ENCODE results near the gene OPHN1. TPM values are rescaled to one million over a fixed set of nuclear protein-coding genes. Genes with fewer than 3 reads are reported as not detected.
A peak's percentile ranks its signal among the peaks of the same experiment; 100 is the strongest.

OPHN1 gene
- 1 to 10 TPM; 7.5 to 9.5 (median 7.6) TPM for total RNA-seq
- long read RNA-seq, donor 1, partial matches to known transcripts: 2 of 4 reads
- long read RNA-seq, donor 1, other reads (novel, unspliced or antisense): 2 of 4 reads
- long read RNA-seq, donor 2, partial matches to known transcripts: 4 of 5 reads
- long read RNA-seq, donor 2, other reads (novel, unspliced or antisense): 1 of 5 reads

GRCh38 chrX:68433155-68433980 lies at the start of gene OPHN1:
Gene OPHN1 (minus strand): TSS chrX:68433495. CDS start chrX:68433020, 475 bp downstream.
- intact Hi-C loops (cut with DNase I, micrococcal nuclease): no loop called here
- TF ChIP-seq CTCF (IDR thresholded peaks at IDR 0.05): no peak
- Histone ChIP-seq H3K9me3 (no peaks in the 10 kb centered on the region), H3K4me1 (ENCODE audit: low read depth) (no peaks in the 10 kb centered on the region), H3K36me3 (ENCODE audit: low read depth) (no peaks in the 10 kb centered on the region), H3K4me3 (peak within 1 kb of the TSS; percentile 17)
- peak; percentile 80 to 87 (median 87) for DNase-seq
- ATAC-seq: peak; percentile 95

GRCh38 chrX:68480969-68481368 lies 47.7 kb upstream of the OPHN1 start:
- Histone ChIP-seq H3K36me3 (ENCODE audit: low read depth) (no peaks in the 10 kb centered on the region), H3K4me3 (no peak overlapping the region), H3K4me1 (ENCODE audit: low read depth) (no peaks in the 10 kb centered on the region), H3K9me3 (no peaks in the 10 kb centered on the region)
- DNase-seq (no peak), ATAC-seq (no peak)
- intact Hi-C loops (cut with DNase I, micrococcal nuclease): no loop called here
- no peak for TF ChIP-seq CTCF (IDR thresholded peaks at IDR 0.05)

GRCh38 chrX:68464796-68465195 lies 31.5 kb upstream of the OPHN1 start:
- ATAC-seq: no peak
- Histone ChIP-seq H3K9me3 (no peaks in the 10 kb centered on the region), H3K4me1 (ENCODE audit: low read depth) (no peaks in the 10 kb centered on the region), H3K4me3 (no peak overlapping the region), H3K36me3 (ENCODE audit: low read depth) (no peaks in the 10 kb centered on the region)
- DNase-seq: no peak
- TF ChIP-seq CTCF (IDR thresholded peaks at IDR 0.05): no peak
- intact Hi-C loops (cut with DNase I, micrococcal nuclease): loop anchor here in 1 of 2 donors (10.0 kb wide), 1 partner anchor 270 kb away; no protein-coding TSS in a partner anchor

- TF ChIP-seq CTCF (IDR thresholded peaks at IDR 0.05): no peak
- Histone ChIP-seq H3K36me3 (ENCODE audit: low read depth) (no peaks in the 10 kb centered on the region), H3K4me1 (ENCODE audit: low read depth) (no peaks in the 10 kb centered on the region), H3K4me3 (no peak overlapping the region), H3K9me3 (no peaks in the 10 kb centered on the region)
- DNase-seq (no peak), ATAC-seq (no peak)
- intact Hi-C loops (cut with DNase I, micrococcal nuclease): loop anchor here in 1 of 2 donors (10.0 kb wide), 1 partner anchor 269 kb away; no protein-coding TSS in a partner anchor
These were observed 30.6 kb upstream of the OPHN1 start for GRCh38 chrX:68463880-68464279.

- no peaks in the 10 kb centered on the region for H3K9me3 ChIP-seq
- DNase-seq (peak in 1 of 3 donors; percentile 26), ATAC-seq (no peak)
- no peak overlapping the region for H3K4me3 ChIP-seq
- no peaks in the 10 kb centered on the region for H3K4me1 ChIP-seq (ENCODE audit: low read depth)
- intact Hi-C loops (cut with DNase I, micrococcal nuclease): loop anchor here in 1 of 2 donors (10.0 kb wide), 1 partner anchor 268 kb away; no protein-coding TSS in a partner anchor
- H3K36me3 ChIP-seq (ENCODE audit: low read depth): no peaks in the 10 kb centered on the region
- no peak for TF ChIP-seq CTCF (IDR thresholded peaks at IDR 0.05)
These were observed 29.4 kb upstream of the OPHN1 start for GRCh38 chrX:68462653-68463052.

Measured in mucosa of descending colon (tissue), 3 donors.